GM19468 (cell line): Measurements from ENCODE around the gene FBXO42.
A peak's percentile ranks its signal among the peaks of the same experiment; 100 is the strongest.
"Not testable (repeated sequence)": the region's sequence is repeated elsewhere in the genome, so short reads cannot be mapped to it uniquely, and the experiment has no call there.

Experiments
- ATAC-seq: cut with Tn5 transposase; IDR thresholded peaks from one replicate; pipeline ENCODE4 v1.9.1; 2021; ENCODE audit warnings: mild to moderate bottlenecking, moderate library complexity, moderate number of reproducible peaks; ENCODE audit not compliant: unreplicated experiment; ENCODE audit errors: extremely low read depth

FBXO42 gene

GRCh38 chr1:16246239-16246638, 106.0 kb downstream of the FBXO42 start:
- not testable (repeated sequence) for ATAC-seq

GRCh38 chr1:16245476-16246196, 106.6 kb downstream of the FBXO42 start:
- no peak for ATAC-seq

DNA sequence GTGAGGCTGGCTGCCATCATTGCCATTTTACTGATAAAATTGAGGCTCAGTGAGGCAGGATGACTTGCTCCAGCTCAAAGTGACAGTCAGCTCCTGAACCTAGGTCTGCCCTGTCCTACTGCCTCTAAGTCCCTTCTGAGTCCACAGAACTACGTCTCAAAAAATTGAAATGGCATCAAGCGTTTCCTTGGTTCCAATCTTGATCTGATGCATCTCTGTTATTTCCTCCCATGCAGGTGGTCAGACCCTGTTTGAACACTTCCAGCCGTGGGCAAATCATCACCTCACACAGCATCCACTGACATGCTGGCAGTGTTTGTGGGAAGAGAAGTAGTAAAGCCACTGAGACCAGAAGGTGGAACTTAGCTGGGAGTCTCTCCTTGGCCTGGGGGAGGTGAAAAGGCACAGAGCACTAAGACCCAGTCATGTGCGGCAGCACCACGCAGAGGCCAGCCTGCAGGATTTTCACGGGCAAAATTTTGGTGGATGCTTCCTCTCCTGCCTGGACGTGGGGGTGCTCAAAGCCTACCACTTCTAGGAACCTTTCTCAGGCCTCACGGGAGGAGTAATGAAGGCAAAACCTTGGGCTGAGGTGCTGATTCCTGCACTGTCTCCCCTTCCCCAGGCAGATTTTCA, 107.5 kb downstream of the FBXO42 start:
- ATAC-seq: no peak

DNA sequence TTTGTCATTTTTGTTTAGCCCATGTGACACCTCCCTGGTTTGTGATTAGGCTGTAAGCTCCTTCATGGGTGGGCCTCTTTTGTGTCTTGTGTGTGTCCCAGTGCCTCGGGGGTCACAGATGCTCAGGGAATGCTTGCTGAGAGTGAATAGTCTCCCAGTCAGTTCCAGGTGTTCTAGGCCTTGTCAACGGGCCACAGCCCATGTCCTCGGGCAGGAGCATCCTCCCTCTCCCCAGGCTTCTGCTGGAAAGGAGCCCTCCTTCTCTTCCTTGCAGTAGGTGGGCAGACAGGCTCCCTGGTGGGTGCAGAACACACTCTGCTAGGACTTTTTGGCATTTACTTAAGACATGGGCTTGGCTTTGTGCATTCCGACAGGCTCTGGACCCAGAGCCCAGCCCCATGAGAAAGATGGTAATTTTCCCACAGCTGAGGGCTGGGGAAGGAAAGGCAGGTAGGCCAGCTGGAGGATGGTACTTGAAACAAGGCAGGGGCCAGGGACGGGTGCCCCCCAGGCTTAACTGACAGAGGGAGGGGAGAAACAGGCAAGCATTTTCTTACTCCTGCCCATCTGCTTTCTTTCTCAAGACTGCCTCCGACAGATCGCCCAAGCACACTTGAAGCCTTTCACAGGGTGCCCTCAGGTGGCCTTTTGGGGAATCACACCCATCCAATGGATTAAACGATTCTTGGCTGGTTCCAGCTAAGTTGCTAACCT, 108.2 kb downstream of the FBXO42 start:
- no peak for ATAC-seq

DNA sequence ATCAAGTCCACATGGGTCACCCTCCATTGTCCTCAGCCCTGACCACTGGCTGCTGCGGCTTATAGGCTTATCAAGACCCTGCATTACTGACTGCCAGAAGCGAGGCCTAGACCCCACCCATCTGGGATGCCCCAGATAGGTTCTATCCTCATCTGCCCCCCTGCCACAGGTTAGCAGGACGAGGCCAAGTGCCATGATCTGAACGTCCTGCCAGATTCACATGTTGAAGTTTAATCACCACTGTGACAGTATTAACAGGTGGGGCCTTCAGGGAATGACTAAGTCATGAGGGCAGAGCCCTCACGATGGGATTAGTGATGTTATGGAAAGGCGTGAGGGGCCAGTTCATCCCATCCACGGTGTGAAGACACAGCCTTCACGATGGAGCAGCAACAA, 109.1 kb downstream of the FBXO42 start:
- ATAC-seq: no peak

- no peak for ATAC-seq
These were observed 109.6 kb downstream of the FBXO42 start for GRCh38 chr1:16242556-16243214.

DNA sequence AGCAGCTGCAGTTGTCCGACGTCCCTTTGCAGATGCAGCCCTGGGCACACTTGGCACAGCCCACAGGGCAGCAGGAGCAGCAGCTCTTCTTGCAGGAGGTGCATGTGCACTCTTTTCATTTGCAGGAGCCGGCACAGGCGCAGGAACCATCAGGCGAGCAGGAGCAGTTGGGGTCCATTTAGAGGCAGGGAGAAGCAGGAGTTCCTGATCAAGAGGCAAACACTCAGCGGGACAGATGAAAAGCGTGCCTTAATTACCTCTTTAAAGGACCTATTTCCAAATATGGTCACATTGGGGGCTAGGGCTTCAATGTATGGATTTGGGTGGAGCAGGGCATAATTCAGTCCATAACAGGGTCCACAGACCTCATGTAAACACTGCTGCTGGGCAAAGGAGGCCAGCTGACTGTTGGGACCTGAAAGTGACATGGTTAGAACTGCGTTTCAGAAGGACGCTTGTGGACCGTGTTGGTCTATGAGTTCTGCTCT, 111.0 kb downstream of the FBXO42 start:
- no peak for ATAC-seq

- no peak for ATAC-seq
These were observed 112.2 kb downstream of the FBXO42 start for GRCh38 chr1:16239972-16240491.

DNA sequence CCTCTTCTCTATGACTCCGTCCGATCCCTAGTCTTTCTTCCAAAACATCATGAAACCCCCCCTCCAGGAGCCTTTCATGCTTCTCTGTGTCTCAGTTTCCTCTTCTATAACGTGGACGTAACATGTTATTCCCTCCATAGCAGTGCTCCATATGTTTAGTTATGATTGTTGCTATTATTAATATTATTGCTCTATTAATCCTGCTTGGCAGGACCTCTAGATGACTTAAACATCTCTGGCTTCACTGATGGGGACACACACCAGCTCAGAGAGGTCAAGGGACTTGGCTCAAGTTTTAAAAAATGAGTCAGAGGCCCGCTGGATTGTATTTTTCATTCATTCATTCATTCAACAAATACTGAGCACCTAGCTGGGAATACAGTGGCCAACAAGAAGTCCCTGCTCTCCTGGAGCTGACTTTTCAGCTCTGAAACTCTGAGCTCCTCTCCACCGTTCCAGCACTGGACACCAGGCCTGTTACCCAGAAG, 114.9 kb downstream of the FBXO42 start:
- ATAC-seq: no peak

DNA sequence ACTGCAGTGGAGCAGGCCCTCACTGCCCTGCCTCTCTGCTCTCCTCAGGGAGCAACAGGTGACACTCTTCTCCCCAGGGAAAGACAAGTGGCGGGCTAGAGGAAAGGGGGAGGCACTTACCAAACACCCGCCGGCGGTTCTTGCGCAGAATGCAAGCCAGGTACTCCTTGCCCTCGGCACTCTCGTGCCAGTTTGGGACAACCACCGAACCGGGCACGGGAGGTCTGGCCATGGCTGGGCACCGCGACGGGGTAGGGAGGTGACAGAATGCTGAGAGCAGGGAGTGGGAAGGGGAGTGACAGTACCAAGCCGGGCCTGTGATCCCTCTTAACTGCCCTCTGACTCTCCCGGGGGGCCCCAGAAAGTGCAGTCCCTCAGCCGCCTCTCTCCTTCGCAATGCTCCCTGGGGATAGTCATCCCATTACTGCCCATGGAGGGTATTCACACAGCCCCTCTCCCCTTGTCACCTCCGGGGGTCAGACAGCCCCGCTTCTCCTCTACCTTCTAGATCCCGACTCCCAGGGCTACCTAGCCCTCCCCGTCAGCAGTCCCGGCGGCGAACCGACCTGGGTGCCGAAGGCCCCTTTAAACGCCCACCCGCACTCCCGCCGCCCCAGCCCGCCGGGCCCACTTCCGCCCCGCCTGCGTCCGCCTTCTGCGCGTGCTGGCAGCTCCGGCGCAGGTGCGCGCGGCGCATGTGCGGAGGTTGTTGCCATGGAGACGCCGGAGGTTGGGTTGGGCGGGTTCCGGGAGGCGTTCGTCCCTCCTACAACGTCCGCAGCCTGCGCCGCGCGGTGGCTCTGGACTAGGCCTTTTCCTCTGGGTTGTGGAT, 115.6 kb downstream of the FBXO42 start, which contains the start of gene CPLANE2:
CPLANE2 (minus strand) TSS at position 673 of the 832 bp plus-strand sequence; CDS start at position 232, 441 bp downstream.
- peak; percentile 78 for ATAC-seq

GRCh38 chr1:16235944-16236510, 116.3 kb downstream of the FBXO42 start:
- ATAC-seq: peak; percentile 26

GRCh38 chr1:16235347-16235746, 116.9 kb downstream of the FBXO42 start:
- no peak for ATAC-seq

- ATAC-seq: no peak
These were observed 118.8 kb downstream of the FBXO42 start for GRCh38 chr1:16233431-16233830.

GRCh38 chr1:16232316-16232710, 120.0 kb downstream of the FBXO42 start:
- no peak for ATAC-seq

DNA sequence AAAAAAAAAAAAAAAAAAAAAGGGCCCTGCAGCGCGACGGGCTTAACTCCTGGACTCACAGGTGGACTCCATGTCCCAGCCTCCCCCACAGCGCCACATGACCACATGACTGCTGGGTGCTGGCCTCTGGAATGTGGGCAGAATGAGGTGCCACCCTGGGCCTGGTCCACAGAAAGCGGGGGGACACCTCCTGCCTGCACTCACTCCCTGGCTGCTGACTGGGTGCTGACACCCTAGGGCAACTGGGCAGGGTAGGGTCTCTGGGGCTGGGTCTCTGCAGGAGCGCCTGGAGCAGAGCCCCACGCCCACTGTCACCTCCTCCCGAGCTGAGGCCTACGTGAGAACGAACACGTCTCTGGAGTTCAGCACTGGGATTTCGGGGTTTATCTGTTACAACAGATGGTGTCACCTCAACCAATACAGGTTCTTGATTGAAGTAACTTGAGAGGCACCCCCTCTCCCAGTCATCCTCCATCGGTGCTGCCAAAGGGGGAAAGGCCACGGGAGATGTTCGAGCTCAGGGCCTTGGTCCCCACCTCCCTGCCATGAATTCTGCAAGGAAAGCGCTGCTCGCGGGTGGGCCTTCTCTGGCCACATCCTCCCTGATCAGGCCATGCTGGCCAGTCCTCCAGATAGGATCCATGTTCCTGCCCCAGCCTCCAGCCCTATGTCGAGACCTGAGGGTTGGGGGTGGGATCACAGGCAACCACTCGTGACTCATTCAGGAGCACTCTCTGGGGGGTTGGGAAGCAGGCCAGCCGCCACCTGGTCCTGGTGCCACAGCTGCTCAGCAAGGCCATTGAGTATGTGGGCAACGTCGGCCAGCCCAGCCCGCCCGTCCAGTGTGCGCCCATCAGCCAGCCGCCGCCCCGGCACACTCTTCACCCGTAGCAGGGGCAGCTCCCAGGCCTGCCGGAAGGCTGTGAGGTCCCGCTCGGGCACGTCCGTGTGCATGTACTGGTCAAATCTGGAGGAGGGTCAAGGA, 120.7 kb downstream of the FBXO42 start:
- ATAC-seq: no peak

DNA sequence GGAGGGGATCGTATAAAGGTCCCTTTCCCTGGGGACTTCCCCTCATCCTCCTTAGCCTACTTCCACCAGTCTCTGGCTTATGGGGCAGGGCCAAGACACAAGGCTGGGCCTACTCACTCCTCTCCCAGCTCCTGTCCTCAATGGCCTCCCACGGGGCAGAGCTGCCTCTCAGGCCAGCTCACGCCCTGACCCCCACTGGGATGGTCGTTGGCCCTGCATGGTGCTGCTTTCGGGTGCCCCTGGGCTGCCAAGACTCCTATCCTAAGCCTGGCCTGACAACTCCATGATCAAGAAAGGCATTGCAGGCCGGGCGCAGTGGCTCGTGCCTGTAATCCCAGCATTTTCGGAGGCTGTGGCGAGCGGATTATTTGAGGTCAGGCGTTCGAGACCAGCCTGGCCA, 121.5 kb downstream of the FBXO42 start:
- no peak for ATAC-seq

- ATAC-seq: no peak
These were observed 122.1 kb downstream of the FBXO42 start for GRCh38 chr1:16229976-16230740.
